GM21723 (cell line): ENCODE results near the gene CAPN5.

ENCODE experiments used
- ATAC-seq: cut with Tn5 transposase; IDR thresholded peaks from one replicate; pipeline ENCODE4 v1.9.1; 2021; ENCODE audit warnings: mild to moderate bottlenecking, moderate library complexity; ENCODE audit not compliant: unreplicated experiment

CAPN5 gene

DNA sequence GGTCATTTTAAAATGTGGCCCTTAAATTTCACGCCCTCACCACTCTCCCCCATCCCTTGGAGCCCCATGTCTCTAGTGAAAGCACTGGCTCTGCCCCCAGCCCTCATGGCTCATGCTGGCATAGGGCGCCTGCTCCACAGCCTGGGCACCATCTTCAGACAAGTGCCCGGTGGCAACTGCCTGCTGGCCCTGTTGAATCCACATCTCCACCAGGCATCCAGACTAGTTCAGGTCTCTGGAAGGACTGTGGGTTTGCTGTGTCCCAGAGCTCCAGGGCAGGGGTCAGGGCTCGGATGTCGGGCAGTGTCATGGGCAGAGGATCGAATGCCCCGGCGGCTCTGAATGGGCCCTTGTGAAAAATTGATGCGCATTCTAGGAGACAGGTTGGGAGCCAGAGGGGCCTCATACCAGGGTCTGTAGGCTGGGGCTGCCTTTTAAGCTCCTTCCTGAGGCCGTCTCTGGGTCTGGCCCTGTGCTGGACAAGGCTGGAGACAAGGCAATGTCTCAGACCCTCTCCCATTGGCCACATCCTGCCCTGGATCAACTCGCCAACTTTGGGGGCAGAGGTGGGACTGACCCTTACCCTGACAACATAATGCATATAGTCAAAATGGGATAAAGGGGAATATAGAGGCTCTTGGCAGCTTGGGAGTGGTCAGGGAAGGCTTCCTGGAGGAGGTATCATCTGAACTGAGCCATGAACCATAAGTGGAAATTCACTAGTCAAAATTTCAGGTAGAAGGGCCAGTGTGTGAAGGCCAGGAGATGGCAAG lies 62.5 kb downstream of the CAPN5 start:
- no peak for ATAC-seq

DNA sequence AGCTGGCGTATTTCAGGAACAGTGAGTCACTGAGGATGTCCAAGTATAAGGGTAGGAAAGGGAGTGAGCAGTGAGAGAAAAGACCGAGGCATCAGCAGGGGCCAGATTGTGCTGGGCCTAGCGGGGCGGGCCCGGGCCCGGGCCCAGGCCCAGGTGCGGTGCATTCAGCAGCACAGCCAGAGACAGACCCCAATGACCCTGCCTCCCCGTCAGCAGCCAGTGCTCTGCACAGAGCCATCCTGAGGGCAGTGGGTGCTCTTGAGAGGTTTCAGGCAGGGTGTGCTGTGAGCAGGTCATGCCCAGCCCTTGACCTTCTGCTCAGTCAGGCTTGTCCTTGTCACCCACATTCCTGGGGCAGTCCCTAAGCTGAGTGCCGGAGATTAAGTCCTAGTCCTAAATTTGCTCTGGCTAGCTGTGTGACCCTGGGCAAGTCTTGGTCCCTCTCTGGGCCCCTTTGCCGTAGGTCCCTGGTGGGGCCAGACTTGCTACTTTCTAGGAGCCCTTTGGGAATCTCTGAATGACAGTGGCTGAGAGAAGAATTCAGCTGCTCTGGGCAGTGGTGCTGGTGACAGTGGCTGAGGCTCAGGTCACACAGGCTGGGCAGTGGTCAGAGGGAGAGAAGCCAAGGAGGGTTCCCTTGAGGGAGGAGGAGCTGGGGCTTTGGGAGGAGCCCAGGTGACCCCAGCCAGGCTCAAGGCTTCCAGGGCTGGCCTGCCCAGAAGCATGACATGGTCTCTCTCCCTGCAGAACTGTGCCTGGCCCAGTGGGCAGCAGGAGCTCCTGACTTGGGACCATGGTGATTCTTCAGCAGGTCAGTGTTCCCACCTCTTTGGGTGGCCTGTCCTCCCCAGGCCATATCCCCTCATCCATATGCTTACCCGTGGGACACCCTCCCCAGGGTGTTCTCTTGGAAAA lies 63.3 kb downstream of the CAPN5 start:
- ATAC-seq = no peak

DNA sequence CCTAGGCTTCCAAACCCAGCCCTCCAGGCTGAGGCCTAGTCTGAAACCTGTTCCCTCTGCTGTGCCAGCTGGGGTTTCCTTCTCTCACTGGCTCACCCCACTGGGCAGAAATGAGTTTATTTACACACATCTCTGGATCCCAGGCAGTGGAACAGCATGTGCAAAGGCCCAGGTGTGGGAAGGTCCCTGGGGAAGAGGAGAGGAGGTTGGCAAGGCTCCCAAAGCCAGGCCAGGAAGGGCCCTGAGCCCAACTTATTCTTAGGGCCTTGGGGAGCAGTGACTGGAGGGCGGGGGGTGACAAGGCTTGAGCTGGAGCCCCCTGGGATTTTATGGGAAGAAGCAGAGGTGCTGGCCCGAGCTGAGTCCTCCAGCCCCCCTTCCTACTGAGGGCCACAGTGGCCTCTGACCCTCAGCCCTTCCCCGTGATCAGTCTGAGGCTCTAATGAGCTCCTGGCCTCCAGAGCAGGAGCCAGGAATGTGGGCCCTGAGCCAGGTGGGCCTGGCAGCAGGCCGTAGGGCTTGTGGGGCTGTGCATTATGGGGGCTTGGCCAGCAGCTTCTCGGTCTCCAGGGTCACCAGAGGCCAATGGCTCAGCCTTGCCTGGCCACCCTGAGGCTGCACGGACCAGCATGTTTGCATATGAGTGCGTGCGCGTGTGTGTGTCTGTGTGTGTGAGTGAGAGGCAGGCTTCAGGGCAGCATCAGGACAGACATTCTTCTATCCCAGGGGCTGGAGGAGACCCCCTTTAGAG lies 64.2 kb downstream of the CAPN5 start:
- ATAC-seq = no peak

DNA sequence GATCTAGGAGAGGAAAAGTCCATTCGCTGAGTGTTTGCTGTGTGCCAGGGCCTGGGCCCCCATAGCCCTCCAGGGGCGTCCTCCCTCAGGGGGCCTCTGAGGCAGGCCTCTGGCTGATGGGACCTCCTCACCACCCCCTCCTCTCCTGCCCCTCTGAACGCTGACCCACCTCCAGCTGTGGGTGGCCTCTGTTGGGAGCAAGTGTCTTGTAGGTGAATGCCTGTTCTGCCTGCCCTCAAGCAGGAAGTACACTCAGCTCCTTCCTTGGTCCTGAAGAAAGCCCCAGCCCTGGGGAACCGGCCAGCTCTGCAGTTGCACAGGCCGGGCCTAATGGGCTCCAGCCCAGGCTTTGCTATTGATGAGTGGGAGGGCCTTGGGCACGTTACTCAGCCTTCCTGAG lies 64.8 kb downstream of the CAPN5 start:
- no peak for ATAC-seq

DNA sequence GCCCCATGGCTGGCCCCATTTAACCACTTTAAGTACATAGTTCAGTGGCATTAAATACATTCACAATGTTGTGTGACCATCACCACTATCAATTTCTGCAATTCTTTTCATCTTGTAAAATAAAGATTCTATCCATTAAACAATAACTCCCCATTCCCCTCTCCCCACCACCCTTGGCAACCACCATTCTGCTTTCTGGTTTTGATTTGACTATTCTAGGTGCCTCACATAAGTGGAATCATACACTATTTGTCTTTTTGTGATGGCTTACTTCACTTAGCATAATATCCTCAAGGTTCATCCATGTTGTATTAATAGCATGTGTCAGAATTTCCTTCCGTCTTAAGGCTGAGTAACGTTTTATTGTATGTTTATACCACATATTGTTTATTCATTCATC lies 68.3 kb downstream of the CAPN5 start:
- ATAC-seq = no peak

DNA sequence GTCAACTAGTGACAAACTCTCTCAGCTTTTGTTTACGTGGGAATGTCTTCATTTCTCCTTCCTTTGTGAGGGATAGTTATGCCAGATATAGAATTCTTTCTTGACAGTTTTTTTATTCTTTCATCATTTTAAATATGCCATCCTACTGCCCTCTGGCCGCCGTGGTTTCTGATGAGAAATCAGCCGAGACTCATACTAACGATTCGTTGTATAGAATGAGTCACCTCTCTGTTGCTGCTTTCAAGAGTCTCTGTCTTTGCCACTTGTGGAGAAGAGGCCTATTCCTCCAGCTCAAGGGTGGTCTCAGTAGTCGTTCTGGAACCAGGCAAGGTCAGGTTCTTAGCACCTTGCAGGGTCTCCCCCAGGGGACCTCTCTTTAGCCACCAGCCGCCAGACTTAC lies 69.3 kb downstream of the CAPN5 start:
- ATAC-seq = no peak

DNA sequence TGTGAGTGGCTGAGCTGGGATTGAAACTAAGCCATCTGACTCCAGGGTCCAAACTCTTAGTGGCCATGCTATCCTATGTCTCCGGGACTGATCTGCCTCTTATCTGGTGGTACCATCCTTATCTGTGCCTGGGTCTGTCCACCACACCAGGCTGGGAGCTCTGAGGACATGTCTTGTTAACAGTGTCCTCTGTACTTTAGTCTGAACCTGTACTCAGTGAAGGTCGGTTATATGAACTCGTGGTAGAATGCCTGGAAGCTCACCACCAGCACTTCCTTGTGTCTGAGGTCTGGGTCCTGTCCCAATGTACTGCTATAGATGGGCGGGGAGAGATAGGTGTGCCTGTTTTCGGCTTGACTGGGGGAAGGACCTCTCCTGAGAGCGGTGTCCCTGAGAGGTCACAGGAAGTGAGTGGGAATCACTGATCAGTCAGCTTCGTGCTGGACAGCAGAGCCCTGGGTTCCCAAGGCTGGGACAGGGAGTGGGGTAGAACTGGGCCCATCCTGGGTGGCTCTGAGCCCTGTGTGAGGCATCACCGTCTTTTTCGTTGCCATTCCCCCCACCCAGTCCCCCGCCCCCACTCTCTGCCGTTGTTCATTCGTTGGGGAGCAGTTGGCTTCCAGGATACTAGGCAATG lies 70.1 kb downstream of the CAPN5 start:
- no peak for ATAC-seq

DNA sequence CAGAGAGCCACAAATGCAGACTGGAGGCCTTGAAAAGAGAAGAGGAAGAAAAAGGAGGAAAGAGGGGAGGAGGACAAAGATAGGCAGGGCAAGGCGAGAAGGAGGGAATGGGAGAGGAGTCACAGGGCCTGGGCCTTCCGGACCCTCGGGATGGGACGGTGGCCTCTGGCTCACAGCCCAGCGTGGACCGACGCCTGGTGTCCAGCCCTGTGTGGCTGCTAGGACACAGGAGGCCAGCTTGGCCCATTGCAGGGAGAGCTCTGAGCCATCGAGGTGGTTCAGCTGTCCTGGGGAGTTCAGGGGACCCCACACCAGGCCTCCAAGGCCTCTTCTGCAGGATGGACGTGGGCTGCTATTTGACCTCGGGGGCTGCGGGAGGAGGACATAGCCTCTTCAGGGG lies 70.7 kb downstream of the CAPN5 start:
- no peak for ATAC-seq

DNA sequence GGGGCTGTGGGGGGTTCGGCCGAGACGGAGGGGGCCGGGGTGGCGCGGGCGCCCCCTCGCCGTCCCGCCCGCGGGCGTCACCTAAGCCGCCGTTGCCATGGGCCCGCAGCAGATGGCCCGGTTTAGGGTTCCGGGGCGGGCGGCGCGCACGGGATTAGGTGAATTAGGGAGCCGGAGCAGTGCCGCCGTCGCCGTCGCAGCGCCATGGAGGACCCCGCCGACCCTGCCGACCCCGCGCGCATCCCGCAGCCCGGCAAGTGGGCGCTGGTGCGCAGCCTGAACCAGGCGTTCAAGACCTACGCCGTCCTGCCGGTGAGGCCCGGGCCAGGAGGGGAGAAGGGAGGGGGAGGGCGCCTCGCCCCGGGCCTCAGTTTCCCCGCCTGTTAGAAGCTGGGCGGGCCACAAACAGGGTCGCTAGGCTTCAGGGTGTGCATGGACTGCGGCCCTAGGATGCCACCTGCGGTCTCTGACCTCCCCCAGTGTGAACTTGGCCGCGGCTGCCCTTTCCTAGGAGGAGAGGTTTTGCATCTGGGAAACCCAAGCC lies 71.4 kb downstream of the CAPN5 start:
- ATAC-seq = no peak

DNA sequence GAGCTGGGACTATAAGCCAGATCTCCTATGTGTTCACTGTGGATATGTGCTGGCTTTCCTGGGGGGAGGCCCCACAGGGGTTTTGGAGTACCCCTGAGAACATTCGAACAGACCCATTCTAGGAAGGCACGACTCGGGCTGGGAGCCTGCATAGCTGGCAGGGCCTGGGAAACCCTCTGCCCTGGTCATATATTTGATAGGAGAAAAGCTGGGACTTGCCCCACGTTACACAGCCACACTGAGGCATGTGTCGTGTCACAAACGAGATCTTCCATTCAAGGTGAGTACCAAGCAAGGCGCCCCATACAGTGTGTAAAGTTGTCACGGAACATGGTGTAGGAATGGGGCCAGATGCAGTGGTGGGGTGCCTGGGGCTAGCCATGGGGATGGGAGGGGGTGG lies 72.4 kb downstream of the CAPN5 start:
- no peak for ATAC-seq

DNA sequence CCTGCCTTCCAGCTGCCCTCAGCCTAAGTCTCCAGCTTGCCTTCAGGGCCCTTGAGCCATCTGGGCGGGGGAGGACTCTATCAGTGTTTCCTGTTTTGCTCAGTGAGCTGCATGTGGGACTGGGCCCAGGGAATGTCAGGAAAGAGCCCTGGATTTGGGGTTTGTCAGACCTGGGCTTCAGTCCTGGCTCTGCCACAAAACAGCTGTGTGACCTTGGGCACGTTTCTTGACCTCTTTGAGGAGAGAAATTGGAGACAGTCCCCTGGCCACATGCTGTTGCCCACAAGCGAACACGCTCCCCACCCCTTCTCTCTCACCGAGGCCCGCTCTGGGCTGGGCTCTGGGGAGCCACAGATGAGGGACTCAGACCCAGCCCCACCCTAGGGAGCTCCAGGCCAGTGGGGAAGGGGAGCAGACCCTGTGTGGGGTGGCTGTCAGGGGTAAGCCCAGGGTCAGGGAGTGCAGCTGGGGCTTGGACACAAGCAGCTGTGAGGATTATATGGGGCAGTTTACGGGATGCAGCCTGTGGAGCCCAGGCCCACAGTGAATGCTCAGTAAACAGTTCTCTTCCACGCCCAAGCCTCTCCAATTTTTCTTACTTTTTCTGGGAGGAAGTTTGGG lies 73.6 kb downstream of the CAPN5 start:
- ATAC-seq = no peak

DNA sequence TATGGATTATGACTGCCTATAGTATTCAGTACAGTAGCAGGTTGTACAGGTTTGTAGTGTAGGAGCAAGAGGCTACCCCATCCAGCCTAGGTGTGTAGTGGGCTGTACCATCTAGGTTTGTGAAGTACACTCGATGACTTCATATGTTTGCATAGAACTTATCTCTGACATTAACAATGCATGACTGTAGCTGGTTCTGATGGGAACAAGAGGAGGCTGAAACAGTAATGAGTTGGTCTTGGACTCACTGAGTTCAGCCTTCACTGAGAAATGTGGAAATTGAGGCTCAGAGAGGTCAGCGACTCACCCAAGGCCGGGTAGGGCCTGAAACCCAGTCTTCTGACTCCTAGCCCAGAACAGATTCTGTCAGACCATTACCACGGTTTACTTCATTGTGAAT lies 74.3 kb downstream of the CAPN5 start:
- no peak for ATAC-seq

DNA sequence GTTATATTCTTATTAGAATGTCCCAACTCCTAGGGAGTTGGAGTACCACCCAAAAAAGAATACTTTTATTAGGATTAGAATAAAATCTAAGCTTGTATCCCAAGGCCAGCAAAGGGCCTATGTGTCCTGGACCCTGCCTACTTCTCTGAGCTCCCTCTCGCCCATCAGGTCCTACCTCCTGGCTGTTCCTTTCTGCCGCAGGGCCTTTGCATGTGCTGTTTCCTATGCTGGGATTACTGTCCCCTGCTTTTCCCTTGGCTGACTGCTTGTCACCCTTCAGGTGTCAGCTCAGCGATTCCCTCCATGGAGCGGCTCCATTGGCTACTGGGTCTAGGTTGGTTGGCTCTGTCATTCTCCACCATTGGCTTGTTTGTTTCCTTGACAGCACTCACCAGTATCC lies 74.7 kb downstream of the CAPN5 start:
- no peak for ATAC-seq

DNA sequence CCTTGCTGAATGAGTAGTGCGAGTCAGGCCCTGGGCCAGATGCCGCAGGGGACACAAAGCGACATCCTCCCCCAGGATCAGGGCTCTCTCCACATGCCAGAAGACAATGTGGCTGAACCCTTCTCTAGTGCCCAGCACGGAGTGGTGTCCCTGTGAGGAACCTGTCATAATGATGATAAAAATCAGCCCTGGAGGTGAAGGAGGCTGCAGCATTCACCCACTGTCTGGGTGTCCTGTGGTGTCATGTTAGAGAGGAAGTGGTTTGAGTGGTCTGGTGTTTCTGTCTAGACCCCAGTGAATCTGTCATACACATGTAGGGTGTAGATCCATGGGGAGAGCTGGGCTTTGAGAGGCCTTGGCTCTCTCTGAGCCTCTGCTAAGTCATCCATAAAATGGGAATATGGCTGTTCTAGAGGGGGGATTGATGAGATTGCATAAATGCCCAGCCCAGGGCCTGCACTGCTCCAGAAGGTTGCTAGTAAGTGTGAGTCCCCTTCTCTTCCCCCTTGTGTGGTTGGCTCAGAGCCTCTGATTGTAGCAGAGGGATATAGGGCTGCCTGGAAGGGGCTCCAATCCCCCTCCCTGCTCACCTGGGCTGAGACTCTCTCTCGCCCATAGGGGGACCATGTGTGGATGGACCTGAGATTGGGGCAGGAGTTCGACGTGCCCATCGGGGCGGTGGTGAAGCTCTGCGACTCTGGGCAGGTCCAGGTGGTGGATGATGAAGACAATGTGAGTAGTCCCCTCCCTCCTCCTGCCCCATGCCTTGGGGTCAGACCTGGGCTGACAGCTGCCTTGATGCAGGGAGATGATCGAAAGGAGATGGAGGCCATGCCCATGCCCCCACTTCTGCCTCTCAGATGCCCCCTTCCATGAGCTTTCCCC lies 75.6 kb downstream of the CAPN5 start:
- ATAC-seq = no peak

DNA sequence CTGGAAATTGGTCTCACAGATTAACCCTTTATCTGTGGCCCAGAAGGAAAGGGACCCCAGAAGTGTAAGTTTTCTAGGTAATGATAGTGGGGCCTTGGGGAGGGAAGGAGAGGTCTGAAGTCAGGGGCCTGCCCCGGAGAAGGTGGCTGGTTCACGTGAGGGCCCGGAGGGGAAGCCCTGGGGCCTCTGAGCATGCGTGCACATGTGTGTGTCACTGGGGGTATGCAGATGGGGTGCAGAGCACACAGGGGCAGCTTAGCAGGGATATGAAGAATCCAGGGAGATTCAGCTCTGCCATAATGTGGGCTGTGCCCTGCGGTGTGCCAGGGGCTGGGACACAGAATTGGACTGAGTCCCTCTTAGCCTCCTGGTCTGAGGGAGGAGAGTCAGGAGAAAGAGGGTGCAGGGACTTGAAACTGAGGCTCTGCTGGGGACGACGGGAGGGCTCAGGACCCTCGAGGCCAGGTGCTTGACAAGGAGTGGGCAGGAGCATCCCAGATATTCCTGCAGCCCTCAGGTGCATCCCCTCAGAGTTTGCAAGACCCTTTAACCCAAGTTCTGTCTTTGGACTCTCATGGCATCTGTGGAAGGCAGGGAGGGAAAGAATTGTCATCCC lies 76.7 kb downstream of the CAPN5 start:
- no peak for ATAC-seq

DNA sequence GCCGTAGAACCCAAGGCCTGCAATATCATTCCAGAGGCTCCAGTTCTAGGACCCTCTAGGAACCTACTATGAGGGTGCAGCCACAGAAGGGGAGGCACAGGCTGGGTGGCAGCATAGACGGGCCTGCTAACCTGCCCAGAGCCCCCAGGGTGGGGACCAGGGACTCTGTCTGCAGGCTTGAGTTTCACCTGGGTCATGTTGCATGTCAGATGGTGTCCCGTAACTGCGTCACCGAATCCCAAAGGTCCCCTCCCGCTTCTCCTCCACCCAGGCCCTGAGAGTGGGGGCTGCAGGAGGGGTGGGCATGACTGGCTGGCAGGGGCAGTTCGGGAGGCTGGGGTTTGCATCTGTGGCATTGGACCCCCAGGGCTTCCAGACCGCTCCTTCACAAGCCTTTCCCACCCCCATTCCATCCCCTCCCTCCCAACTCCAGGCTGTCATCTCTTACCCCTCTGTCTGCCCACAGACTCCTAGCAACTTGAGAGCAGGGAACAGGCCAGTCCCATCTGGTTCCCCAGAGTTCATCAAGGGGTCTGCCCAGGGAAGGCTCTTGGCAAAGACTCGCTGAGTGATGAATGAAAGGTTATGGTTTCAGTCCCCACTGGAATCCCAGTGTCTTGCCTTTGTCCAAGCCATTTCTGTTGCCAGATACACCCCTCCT lies 77.6 kb downstream of the CAPN5 start:
- ATAC-seq = no peak

DNA sequence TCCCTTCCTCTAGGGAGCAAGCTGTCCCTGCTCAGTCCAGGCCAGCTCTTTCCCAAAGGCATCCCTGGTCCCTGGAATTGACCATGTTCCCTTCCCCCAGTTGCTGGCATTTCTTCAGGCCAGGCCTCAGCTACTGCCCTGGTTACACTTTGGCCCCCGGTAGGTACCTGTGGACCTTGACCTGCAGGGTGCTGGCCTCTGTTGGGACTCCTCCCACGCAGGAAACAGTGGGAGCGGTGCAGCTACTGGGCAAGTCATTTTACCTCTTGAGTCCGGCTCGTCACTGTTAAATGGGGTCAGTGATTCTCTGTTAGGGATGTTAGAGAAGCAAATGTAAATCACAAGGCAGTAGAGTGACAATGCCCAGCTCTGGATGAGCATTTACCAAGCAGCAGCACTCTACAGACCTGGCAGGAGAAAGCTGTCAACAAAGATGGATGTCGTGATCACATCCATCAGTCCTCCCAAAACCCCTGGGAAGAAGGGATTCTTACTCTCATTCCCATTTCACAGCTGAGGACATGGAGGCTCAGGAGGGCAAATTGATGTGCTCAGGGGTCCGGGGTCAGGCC lies 78.2 kb downstream of the CAPN5 start:
- ATAC-seq = no peak
